ENCODE measurements around the gene DCLK2.

DNA sequence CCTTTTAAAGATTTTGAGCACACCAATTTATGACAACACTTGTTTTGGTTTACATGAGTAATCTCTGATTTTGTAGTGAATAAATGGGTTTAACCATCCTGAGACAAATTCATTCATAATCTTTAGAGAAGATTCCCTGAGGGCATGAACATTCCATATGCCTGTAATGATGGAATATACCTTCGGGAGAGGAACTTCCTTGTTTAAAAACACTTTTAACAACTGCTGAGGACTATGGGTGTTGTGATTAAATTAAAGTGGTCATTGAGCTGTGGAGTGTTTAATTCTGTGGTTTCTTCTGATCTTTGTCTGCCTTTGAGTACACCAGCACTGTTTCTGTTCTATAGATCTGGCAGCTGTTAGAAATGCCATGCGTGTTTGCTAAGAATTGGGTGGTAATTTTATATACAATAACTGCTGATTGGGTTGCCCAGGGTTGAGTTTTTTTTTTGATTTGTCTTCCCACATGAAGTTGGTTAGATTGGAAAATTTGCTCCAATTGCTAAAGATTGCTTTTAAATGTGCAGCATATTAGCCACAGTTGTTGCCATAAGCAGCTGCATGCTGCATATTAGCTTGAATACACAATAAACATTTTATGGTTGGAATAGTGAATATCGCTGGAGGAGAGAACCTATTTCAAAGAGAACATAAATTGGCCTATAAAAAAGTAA lies 86.8 kb downstream of the DCLK2 start:
- TF ChIP-seq CTCF (IDR thresholded peaks at IDR 0.05; ENCODE audit: low read depth, low read length) (no peak), EZH2phosphoT487 (IDR thresholded peaks at IDR 0.05; ENCODE audit: low read depth) (no peak)

Data from OCI-LY3 (cell line).